H1 (cell line): ENCODE results near the gene ADRB2. TPM values are rescaled to one million over a fixed set of nuclear protein-coding genes. Genes with fewer than 3 reads are reported as not detected.

Source experiments
- CTCF ChIA-PET: fragments of 300-600 bp; sonication (Branson Sonifier 250); formaldehyde crosslinking; loops from one replicate; lab custom pipeline; 2021; ENCODE audit not compliant: partially characterized antibody; lab: Charles Lee
- POLR2A ChIA-PET: fragments of 300-600 bp; sonication (Branson Sonifier 250); formaldehyde crosslinking; loops from one replicate; lab custom pipeline; 2021; ENCODE audit warnings: inconsistent platforms; ENCODE audit not compliant: partially characterized antibody; lab: Charles Lee
- DNase-seq, 2 experiments: peaks; one replicate each; pipeline versions ENCODE4 v3.0.0 to v3.0.0-alpha.2; 2010 to 2022; ENCODE audit warnings: low spot score in 2 of 2, low read depth in 1 of 2, mixed read lengths in 1 of 2
- FAIRE-seq: peaks from 2 replicates; lab custom pipeline; 2011; peaks lifted over from hg19 to GRCh38; lab: Jason Lieb, UNC
- H2AFZ ChIP-seq: 2 replicates; pipeline ENCODE4 v1.8.1; 2012; ENCODE audit warnings: low read length, inconsistent platforms
- H2AK5ac ChIP-seq: 2 replicates; pipeline ENCODE4 v1.6.1; 2013; ENCODE audit warnings: low read depth, low read length
- H2BK120ac ChIP-seq: replicated peaks from 2 replicates; pipeline ENCODE3; 2013; ENCODE audit warnings: low read depth, low read length, inconsistent platforms
- H2BK12ac ChIP-seq: 2 replicates; pipeline ENCODE4 v1.6.1; 2013; ENCODE audit warnings: low read depth, low read length
- H2BK15ac ChIP-seq: 2 replicates; pipeline ENCODE4 v1.6.1; 2013; ENCODE audit warnings: low read length
- H2BK20ac ChIP-seq: 2 replicates; pipeline ENCODE4 v1.6.1; 2013; ENCODE audit warnings: low read length
- H2BK5ac ChIP-seq: 2 replicates; pipeline ENCODE4 v1.6.1; 2013; ENCODE audit warnings: low read depth, low read length
- H3K14ac ChIP-seq: 2 replicates; pipeline ENCODE4 v1.6.1; 2013; ENCODE audit warnings: inconsistent platforms; ENCODE audit not compliant: insufficient read length
- H3K18ac ChIP-seq: 2 replicates; pipeline ENCODE4 v1.6.1; 2013; ENCODE audit warnings: low read length; ENCODE audit errors: extremely low read depth
- H3K23ac ChIP-seq: 2 replicates; pipeline ENCODE4 v1.6.1; 2013; ENCODE audit warnings: inconsistent platforms; ENCODE audit not compliant: insufficient read length
- H3K23me2 ChIP-seq: 2 replicates; pipeline ENCODE4 v1.6.1; 2013; ENCODE audit warnings: low read depth, low read length
- H3K27ac ChIP-seq: 2 replicates; pipeline ENCODE4 v1.6.1; 2011; ENCODE audit warnings: low read depth, low read length, inconsistent platforms
- H3K27me3 ChIP-seq, 4 experiments: replicated peaks in 1 of 4; 1 replicate in 1 of 4; 2 replicates in 3 of 4; pipeline versions ENCODE4 v1.6.1 to v1.8.1; 2011 to 2013; ENCODE audit warnings: low read length in 3 of 4, mild to moderate bottlenecking in 3 of 4, inconsistent platforms in 2 of 4, mixed read lengths in 2 of 4, moderate library complexity in 1 of 4; ENCODE audit not compliant: control insufficient read depth in 3 of 4, insufficient read depth in 3 of 4; ENCODE audit errors: extremely low read depth in 1 of 4
- H3K36me3 ChIP-seq, 4 experiments: 2 replicates each; pipeline versions ENCODE4 v1.6.1 to v1.8.1; 2011 to 2013; ENCODE audit warnings: mild to moderate bottlenecking in 4 of 4, low read length in 3 of 4, moderate library complexity in 2 of 4, control low read depth in 1 of 4, inconsistent platforms in 1 of 4; ENCODE audit not compliant: insufficient read depth in 4 of 4, control insufficient read depth in 2 of 4
- H3K4ac ChIP-seq: replicated peaks from 2 replicates; pipeline ENCODE3; 2013; ENCODE audit warnings: low read length, low read depth, mixed read lengths, inconsistent platforms; ENCODE audit not compliant: insufficient read length
- H3K4me1 ChIP-seq, 4 experiments: replicated peaks in 1 of 4; 1 replicate in 1 of 4; 2 replicates in 3 of 4; pipeline versions ENCODE4 v1.6.1 to v1.8.1; 2011 to 2013; ENCODE audit warnings: low read length in 3 of 4, inconsistent platforms in 2 of 4, mixed read lengths in 1 of 4; ENCODE audit not compliant: insufficient read depth in 4 of 4, control insufficient read depth in 3 of 4
- H3K4me2 ChIP-seq, 2 experiments: 2 replicates each; pipeline versions ENCODE4 v1.6.1 to v1.8.1; 2011 to 2013; ENCODE audit warnings: low read depth in 2 of 2, low read length in 2 of 2, control low read depth in 1 of 2, inconsistent platforms in 1 of 2, mild to moderate bottlenecking in 1 of 2; ENCODE audit not compliant: insufficient read depth in 1 of 2
- H3K4me3 ChIP-seq, 4 experiments: fragments of 200-600, 300-600 bp in 1 of 4; sonication (generic), shearing (Covaris generic), sonication (Bioruptor Twin) in 1 of 4; 2 replicates each; pipeline versions ENCODE4 v1.5.1 to v1.8.1; 2011 to 2016; ENCODE audit warnings: low read length in 4 of 4, low read depth in 3 of 4, control low read depth in 2 of 4, inconsistent platforms in 2 of 4, mild to moderate bottlenecking in 2 of 4, mixed read lengths in 1 of 4, moderate library complexity in 1 of 4; ENCODE audit not compliant: insufficient read depth in 2 of 4; ENCODE audit errors: extremely low read depth in 1 of 4
- H3K56ac ChIP-seq: replicated peaks from 2 replicates; pipeline ENCODE3; 2013; ENCODE audit warnings: low read depth, mild to moderate bottlenecking, mixed read lengths, low read length, inconsistent platforms; ENCODE audit not compliant: insufficient read length
- H3K79me1 ChIP-seq: 2 replicates; pipeline ENCODE4 v1.6.1; 2013; ENCODE audit warnings: low read depth, low read length, control low read depth
- H3K79me2 ChIP-seq, 2 experiments: 2 replicates each; pipeline versions ENCODE4 v1.6.1 to v1.8.1; 2012 to 2013; ENCODE audit warnings: low read length in 2 of 2, mild to moderate bottlenecking in 2 of 2, inconsistent platforms in 1 of 2; ENCODE audit not compliant: insufficient read depth in 2 of 2, control insufficient read depth in 1 of 2
- H3K9ac ChIP-seq, 4 experiments: replicated peaks in 1 of 4; 1 replicate in 1 of 4; 2 replicates in 3 of 4; pipeline versions ENCODE4 v1.6.1 to v1.8.1; 2011 to 2013; ENCODE audit warnings: low read depth in 3 of 4, low read length in 3 of 4, control low read depth in 2 of 4, mild to moderate bottlenecking in 2 of 4, moderate library complexity in 2 of 4, inconsistent platforms in 1 of 4; ENCODE audit errors: extremely low read depth in 1 of 4
- H3K9me3 ChIP-seq, 2 experiments: 2 replicates each; pipeline versions ENCODE4 v1.6.1 to v1.8.1; 2012 to 2013; ENCODE audit warnings: mild to moderate bottlenecking in 2 of 2, moderate library complexity in 2 of 2, control low read depth in 1 of 2, inconsistent platforms in 1 of 2, low read depth in 1 of 2, low read length in 1 of 2, mixed read lengths in 1 of 2; ENCODE audit not compliant: insufficient read depth in 2 of 2
- H4K20me1 ChIP-seq, 2 experiments: replicated peaks in 1 of 2; 2 replicates each; pipeline versions ENCODE3 to v1.8.1; 2011 to 2013; ENCODE audit warnings: inconsistent platforms in 2 of 2, low read length in 2 of 2, mild to moderate bottlenecking in 1 of 2; ENCODE audit not compliant: insufficient read depth in 2 of 2, control insufficient read depth in 1 of 2
- H4K5ac ChIP-seq: 2 replicates; pipeline ENCODE4 v1.6.1; 2013; ENCODE audit warnings: low read length, low read depth, mixed read lengths, inconsistent platforms; ENCODE audit not compliant: insufficient read length
- H4K8ac ChIP-seq: 2 replicates; pipeline ENCODE4 v1.8.0; 2013; ENCODE audit warnings: mild to moderate bottlenecking, moderate library complexity, low read length, inconsistent platforms; ENCODE audit not compliant: insufficient read depth; ENCODE audit errors: extremely low read depth
- H4K91ac ChIP-seq: replicated peaks from 2 replicates; pipeline ENCODE3; 2013; ENCODE audit warnings: low read length, mixed read lengths, inconsistent platforms; ENCODE audit not compliant: insufficient read length
- RAD21 ChIP-seq, 2 experiments: IDR thresholded peaks in 1 of 2; conservative IDR thresholded peaks in 1 of 2; 2 replicates each; pipeline ENCODE4 v1.6.1; 2011; ENCODE audit warnings: low read depth in 2 of 2, low read length in 2 of 2, improper control_type of control experiment in 1 of 2, inconsistent platforms in 1 of 2, mild to moderate bottlenecking in 1 of 2, moderate library complexity in 1 of 2
- SIRT6 ChIP-seq: IDR thresholded peaks from one replicate; pipeline ENCODE4 v1.7.1; 2012; ENCODE audit warnings: low read length, inconsistent platforms
- YY1 ChIP-seq: IDR thresholded peaks from 2 replicates; pipeline ENCODE4 v1.6.1; 2011; ENCODE audit warnings: low read depth, mild to moderate bottlenecking, low read length
- WGBS, 2 experiments: shearing (Covaris generic) in 1 of 2; methylation state at CpG; one replicate each; pipeline versions ENCODE4 v1.1.6 to v1.1.7; 2013 to 2015; ENCODE audit warnings: low lambda C conversion rate in 2 of 2, mixed read lengths in 2 of 2, inconsistent platforms in 1 of 2, low coverage in 1 of 2, missing lambda C conversion rate in 1 of 2; ENCODE audit not compliant: insufficient replicate concordance in 2 of 2, insufficient coverage in 1 of 2, insufficient read length in 1 of 2; ENCODE audit errors: extremely low coverage in 1 of 2, missing lambda C conversion rate in 1 of 2; 5-methylcytosine and 5-hydroxymethylcytosine counted together
- polyA plus RNA-seq, 7 experiments: library from polyadenylated mRNA; depleted of rRNA in 3 of 7; stranded (reverse) in 5 of 7; unstranded in 2 of 7; fragments of >200 nt in 5 of 7; fragments of 200-250 nt in 2 of 7; gene quantifications; 1 replicate in 5 of 7; 2 replicates in 1 of 7; 4 replicates in 1 of 7; pipeline versions ENCODE4 v1.2.1 to v1.2.3, GENCODE V29; 2011 to 2013; ENCODE audit warnings: missing spikeins in 2 of 7, mixed read lengths in 2 of 7
- total RNA-seq: library from RNA; stranded (reverse); fragmentation: NEBNext Ultra II Directional; extraction: Animal tissue kit (Norgen Biotek cat#: 25700); gene quantifications from 2 replicates; pipeline ENCODE4 v1.2.1, GENCODE V29; 2021
- TF ChIP-seq, protein P1 (sequence below), 3 experiments: IDR thresholded peaks; 1 replicate in 2 of 3; 2 replicates in 1 of 3; pipeline versions ENCODE4 v1.5.1 to v1.6.1; 2011; ENCODE audit warnings: low read length in 3 of 3, mild to moderate bottlenecking in 3 of 3, inconsistent platforms in 2 of 3, low read depth in 1 of 3, moderate library complexity in 1 of 3; ENCODE audit not compliant: insufficient read depth in 1 of 3; ENCODE audit errors: control extremely low read depth in 1 of 3

ADRB2 gene
- total and polyA plus RNA-seq, 2 of the 8 experiments (the other 6 are each of a cell fraction or from before 2014, with no cell fraction given), result 0.65 to 0.77 TPM

DNA sequence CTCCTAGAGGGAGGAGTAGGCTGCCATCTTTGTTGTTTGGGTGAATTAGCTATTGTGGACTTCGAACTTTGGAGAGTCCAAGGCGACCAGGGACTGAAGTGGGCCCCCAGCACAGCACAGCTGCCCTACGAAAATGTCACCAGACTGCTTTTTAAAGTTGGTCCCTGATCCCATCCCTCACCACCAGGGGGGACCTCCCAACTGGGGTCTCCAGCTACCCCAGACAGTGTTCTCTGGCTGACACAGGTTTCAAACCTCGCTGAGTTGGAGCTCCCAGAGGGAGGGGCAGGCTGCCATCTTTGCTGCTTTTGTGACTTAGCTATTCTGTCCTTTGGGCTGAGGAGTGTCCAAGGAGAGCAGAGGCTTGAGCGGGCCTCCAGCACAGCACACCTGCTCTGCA lies 45.7 kb upstream of the ADRB2 start:
- H2AFZ ChIP-seq, result no peak overlapping the region
- DNase-seq, result no peak

More for the DNA sequence above, 45.7 kb upstream of the ADRB2 start:
- no peak overlapping the region for H3K4ac ChIP-seq
- H3K4me1 ChIP-seq, result no peaks in the 10 kb centered on the region
- no peak overlapping the region for H3K4me3 ChIP-seq
- H2BK20ac ChIP-seq, result no peak overlapping the region
- H4K8ac ChIP-seq, result no peak overlapping the region
- no peak overlapping the region for H4K91ac ChIP-seq
- no peak overlapping the region for H3K18ac ChIP-seq
- no peak overlapping the region for H3K56ac ChIP-seq
- no peaks in the 10 kb centered on the region for H3K36me3 ChIP-seq
- H4K5ac ChIP-seq, result no peak overlapping the region
- ChIA-PET CTCF (interaction anchor here (0.7 to 3.5 kb wide), 19 partner anchors 9 to 254 kb away, joined by 3 to 17 read pairs (median 5); no protein-coding TSS in a partner anchor), POLR2A (no interaction called here)
- no peaks in the 10 kb centered on the region for H3K9me3 ChIP-seq
- no peak overlapping the region for H3K23ac ChIP-seq
- no peak for FAIRE-seq
- WGBS, 2 experiments, result 90% methylated on average over 5 of the region's 5 CpGs; no CpG with 5 or more reads in 1 of the 2 experiments
- H4K20me1 ChIP-seq, result no peaks in the 10 kb centered on the region
- no peaks in the 10 kb centered on the region for H3K79me1 ChIP-seq
- no peak overlapping the region for H3K9ac ChIP-seq
- no peak overlapping the region for H3K4me2 ChIP-seq
- H2BK12ac ChIP-seq, result no peak overlapping the region
- no peaks in the 10 kb centered on the region for H3K23me2 ChIP-seq
- TF ChIP-seq SIRT6 (no peak), YY1 (0 out of 2 replicates have a peak, but pooled peaks have one; percentile 11), RAD21 (IDR thresholded peaks at IDR 0.05 in 1 of 2, conservative IDR thresholded peaks at IDR 0.05 in 1 of 2; ENCODE audit: low read depth in 2 of 2, low read length in 2 of 2) (peak in 1 of 2 experiments; percentile 19; a peak in 1 of 4 replicates)
- TF ChIP-seq, protein P1, sequence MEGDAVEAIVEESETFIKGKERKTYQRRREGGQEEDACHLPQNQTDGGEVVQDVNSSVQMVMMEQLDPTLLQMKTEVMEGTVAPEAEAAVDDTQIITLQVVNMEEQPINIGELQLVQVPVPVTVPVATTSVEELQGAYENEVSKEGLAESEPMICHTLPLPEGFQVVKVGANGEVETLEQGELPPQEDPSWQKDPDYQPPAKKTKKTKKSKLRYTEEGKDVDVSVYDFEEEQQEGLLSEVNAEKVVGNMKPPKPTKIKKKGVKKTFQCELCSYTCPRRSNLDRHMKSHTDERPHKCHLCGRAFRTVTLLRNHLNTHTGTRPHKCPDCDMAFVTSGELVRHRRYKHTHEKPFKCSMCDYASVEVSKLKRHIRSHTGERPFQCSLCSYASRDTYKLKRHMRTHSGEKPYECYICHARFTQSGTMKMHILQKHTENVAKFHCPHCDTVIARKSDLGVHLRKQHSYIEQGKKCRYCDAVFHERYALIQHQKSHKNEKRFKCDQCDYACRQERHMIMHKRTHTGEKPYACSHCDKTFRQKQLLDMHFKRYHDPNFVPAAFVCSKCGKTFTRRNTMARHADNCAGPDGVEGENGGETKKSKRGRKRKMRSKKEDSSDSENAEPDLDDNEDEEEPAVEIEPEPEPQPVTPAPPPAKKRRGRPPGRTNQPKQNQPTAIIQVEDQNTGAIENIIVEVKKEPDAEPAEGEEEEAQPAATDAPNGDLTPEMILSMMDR (IDR thresholded peaks at IDR 0.05; ENCODE audit: control extremely low read depth in 1 of 3, insufficient read depth in 1 of 3, low read depth in 1 of 3, low read length in 3 of 3), result peak in 2 of 3 experiments; percentile 19 to 34; a peak in 1 of 4 replicates
- H3K27me3 ChIP-seq, result no peaks in the 10 kb centered on the region
- H2BK15ac ChIP-seq, result no peak overlapping the region
- no peak overlapping the region for H3K14ac ChIP-seq
- H2AK5ac ChIP-seq, result no peak overlapping the region
- no peak overlapping the region for H3K27ac ChIP-seq
- no peaks in the 10 kb centered on the region for H3K79me2 ChIP-seq
- no peak overlapping the region for H2BK5ac ChIP-seq
- no peak overlapping the region for H2BK120ac ChIP-seq
